HG02623 (cell line): ENCODE results near the gene RAB8B.
"Not testable (repeated sequence)": the region's sequence is repeated elsewhere in the genome, so short reads cannot be mapped to it uniquely, and the experiment has no call there.

Experiments used
- ATAC-seq: cut with Tn5 transposase; IDR thresholded peaks from one replicate; pipeline ENCODE4 v1.9.1; 2021; ENCODE audit warnings: moderate library complexity; ENCODE audit not compliant: unreplicated experiment

Gene RAB8B

DNA sequence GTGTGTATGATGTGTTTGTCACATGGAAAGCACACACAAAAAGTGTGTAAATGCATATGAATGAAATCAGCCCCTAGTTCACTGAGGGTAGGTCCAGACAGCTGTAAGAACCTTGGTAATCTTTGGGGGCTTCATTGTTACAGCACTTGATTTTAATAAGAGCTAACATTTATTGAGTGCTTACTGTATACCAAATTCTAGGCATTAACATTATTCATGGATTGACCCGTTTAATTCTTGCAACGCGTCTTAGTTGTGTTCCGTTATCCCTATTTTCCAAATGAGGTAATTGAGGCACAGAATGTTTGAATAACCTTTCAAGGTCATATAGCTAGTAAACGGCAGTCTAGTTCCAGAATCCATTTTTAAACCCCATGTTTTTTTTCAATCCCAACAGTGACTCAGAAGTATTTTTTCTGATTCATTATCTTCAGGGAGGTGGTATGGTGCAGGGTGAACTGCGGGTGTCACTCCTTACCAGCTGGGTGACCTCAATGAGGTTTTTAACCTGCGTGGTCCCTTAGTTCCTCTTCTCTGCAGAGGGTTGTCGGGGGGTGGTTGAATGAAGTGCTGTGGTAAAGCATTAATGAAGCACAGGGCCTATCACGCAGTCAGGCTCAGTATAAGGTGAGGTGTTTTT is 14.2 kb downstream of the RAB8B start:
- no peak for ATAC-seq

DNA sequence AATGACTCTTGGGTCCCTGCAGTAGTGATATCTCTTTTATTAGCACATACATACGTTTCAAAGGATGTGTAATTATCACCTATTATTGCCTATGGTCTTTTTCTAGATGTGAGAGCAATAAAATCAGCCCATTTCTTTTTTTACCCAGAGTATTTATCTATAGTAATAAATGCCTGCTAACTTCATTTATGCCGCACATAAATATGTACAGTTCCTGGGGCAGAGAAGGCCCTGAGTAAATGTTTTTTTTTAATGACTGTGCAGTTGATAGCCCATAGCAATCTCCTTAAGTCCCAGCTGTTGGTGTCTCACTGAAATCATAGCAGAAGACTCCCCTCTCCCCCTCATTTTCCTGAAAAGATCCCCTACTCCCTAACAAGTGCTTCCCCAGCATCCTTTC is 16.7 kb downstream of the RAB8B start:
- no peak for ATAC-seq

DNA sequence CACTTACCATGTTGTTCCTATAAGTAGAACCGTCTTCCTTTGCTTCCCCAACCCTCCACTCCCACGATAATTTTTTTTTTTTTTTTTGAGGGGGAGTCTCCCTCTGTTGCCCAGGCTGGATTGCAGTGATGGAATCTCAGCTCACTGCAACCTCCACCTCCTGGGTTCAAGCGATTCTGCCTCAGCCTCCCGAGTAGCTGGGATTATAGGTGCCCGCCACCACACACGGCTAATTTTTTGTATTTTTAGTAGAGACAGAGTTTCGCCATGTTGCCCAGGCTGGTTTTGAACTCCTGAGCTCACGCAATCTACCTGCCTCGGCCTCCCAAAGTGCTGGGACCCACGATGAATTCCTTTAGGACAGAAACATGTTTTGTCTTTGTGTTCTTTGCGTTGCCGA is 19.4 kb downstream of the RAB8B start:
- ATAC-seq: not testable (repeated sequence)

GRCh38 chr15:63210151-63211091 is 21.0 kb downstream of the RAB8B start:
- ATAC-seq: no peak

DNA sequence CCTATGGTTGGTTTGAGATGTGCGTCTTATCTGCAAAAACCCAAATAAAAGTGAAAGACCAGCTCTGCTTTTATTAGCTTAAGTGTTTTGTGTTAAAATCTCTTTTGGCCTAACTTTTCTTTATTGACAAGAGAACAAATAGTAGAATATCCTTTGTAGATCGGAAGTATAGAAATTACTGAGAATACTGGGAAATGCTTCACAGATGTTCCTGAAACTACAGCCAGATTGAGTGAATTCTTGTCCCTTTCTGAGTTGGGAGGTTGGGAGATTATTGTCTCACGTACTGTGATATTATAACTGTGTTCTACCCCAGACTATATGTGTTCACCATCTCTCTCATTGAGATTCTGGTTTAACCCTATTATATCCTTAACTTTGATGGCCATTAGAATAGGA is 21.7 kb downstream of the RAB8B start:
- no peak for ATAC-seq

- no peak for ATAC-seq
These were observed 22.1 kb downstream of the RAB8B start for GRCh38 chr15:63211549-63211948.

DNA sequence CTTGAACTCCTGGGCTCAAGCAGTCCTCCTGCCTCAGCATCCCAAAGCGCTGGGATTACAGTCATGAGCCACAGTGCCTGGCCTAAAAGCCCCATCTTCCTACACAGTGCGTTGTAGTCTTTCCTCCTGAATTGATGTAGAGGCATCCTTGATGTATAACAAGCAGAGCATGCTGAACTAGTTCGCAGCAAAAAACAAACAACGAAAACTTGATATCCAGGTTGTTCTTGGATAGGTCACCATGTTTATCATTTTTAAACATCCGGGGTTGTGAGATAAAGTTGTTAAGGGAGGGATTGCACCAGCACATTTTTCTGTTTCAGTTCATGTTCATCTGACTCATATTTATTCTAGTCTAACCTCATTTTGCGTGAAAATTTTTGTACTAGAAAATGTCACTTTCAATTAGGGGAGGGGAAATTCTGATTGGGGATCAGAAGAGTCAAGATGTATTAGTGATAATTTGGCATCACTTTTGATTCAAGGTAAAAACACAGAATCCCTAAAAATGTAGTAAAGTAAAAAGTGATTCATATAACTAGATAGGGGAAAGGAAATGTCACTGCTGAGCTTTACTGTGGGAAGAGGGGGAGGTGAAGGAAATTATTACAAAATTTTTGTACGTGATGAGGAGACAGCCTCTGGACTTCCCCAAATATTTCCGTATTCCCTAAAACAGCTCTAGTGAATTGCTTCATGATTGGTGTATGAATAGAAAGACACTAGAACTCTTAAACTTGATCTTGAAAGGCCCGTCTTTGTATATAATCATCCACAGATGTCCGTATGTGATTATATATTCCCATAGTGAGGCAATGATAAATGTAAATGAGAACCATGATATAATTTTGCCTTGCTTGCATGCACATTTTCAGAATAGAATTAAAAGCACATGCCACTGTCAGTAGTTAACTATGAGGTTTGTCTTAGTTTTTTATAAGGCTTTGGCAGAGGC is 22.9 kb downstream of the RAB8B start:
- ATAC-seq: no peak

DNA sequence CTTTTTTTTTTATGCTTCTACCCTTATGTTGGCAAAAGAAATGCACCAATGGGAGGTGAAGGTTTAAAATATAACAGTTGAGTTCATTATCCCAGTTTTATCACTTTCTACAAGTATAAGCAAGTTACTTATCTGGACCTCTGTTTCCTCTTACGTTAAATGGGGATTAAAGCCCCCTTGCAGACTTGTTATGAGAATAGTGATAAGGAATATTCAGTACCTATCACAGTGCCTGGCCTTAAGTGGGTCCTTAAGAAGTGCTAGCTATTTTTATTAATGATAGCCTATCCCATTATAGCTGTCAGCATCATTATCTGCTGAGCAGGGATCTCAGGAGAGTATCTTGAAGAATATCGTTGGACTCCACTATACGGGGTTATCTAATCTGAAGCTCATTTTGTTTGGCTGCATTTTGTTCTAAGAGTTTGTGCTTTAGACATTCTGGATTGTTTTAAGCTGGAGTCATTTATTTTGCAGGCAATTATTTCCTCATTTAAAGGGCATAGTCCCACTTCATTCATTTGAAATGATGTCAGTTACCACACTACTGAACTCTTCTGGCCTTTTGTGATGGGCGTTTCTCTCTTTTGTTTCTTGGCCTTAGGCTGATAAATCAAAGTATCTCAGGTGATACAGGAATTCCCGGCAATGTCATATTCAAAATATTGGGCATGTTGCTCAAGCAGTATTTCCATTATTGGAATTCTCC is 28.8 kb downstream of the RAB8B start:
- ATAC-seq: no peak

- ATAC-seq: no peak
These were observed 29.8 kb downstream of the RAB8B start for GRCh38 chr15:63219196-63219710.

DNA sequence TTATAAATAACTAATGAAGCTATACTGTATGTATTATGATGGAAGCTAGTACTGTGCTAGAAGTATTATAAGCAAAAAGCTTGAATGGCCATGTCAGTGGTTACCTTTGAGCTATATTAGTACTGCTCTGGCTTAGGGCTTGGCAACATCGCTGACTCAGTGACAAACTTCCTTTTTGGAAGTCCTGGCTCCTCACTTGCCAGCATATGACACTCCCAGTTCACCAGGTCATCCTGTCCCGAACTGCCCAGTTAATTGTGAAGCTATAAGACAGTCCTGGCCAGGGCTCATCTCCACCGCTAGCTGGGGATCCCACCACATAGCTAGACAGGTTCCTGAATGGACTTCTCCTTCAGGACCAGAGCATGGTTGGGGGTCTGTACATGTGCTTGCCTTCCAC is 31.9 kb downstream of the RAB8B start:
- no peak for ATAC-seq

DNA sequence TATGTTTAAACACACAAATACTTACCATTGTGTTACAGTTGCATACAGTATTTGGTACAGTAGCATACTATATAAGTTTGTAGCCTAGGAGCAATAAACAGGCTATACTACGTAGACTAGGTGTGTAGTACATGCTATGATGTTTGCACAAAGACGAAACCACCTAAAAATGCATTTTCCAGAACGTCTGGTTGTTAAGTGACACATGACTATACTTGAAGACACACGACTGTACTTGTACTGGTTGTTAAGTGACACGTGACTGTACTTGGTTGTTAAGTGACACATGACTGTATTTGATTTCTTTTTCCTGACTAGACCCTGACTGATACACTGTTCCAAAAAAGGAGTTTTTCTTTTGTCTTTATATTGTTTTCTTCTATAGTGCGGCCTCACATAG is 34.1 kb downstream of the RAB8B start:
- no peak for ATAC-seq

DNA sequence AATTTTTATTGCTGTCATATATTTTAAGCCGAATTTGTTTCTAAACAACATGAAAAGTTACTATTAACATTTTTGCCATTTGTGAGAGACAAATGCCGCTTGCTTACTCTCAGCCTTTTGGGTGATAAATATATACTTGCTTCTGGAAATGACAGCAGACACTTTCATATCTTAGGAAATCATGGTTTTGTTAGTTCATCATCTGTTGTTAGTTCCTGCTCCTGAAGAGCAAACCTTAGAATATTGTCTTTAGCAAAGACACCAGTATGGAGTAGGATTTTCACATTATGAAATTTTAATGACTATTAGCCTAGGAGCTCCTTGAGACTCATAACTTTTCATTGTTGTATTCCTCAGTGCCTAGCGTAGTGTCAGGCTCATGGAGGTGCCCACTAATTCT is 36.0 kb downstream of the RAB8B start:
- ATAC-seq: no peak

- no peak for ATAC-seq
These were observed 36.9 kb downstream of the RAB8B start for GRCh38 chr15:63226155-63226883.

- ATAC-seq: no peak
These were observed 37.6 kb downstream of the RAB8B start for GRCh38 chr15:63226966-63227401.

GRCh38 chr15:63227689-63228088 is 38.3 kb downstream of the RAB8B start:
- no peak for ATAC-seq

- no peak for ATAC-seq
These were observed 41.8 kb downstream of the RAB8B start for GRCh38 chr15:63231206-63231605.

DNA sequence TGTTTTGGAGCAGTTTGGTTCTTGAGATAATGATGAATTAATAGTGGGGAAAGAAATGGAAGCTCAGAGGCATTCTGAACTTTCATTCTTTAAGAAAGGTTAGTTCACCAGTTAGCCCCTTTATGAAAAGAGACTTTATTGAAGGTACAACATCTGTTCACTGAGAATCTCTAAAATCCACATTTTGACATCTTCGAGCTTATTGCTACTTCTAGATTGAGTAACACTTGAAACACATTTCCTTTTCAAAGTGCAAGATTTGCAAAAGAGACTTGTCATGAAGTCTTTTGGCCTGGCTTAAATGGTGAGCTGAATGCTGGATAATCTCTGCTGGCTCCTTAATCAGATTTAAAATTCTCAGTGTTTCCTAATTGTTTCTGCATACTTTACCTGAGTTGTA is 42.3 kb downstream of the RAB8B start:
- no peak for ATAC-seq

GRCh38 chr15:63232405-63232804 is 43.0 kb downstream of the RAB8B start:
- ATAC-seq: no peak

DNA sequence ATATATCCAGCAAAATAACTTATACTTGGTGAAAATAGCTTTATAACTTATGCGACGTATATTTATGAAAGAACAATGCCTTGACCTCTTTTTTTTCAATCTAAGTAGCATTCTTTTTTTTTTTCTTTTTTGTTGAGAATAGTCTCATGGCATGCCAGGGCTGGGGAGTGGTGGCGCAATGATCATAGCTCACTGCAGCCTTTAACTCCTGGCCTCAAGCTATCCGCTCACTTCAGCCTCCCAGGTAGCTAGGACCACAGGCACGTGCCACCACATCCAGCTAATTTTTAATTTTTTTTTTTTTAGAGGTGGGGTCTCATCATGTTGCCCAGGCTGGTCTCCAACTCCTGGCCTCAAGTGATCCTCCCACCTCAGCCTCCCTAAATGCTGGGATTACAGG is 43.5 kb downstream of the RAB8B start:
- no peak for ATAC-seq
